Stomach smooth muscle (tissue), 2 donors: ENCODE measurements around the gene TRA2B.
A peak's percentile ranks its signal among the peaks of the same experiment; 100 is the strongest.

Experiments used
- H3K27ac ChIP-seq: one replicate; pipeline ENCODE4 v1.7.0; 2013; ENCODE audit warnings: mild to moderate bottlenecking, low read length, inconsistent platforms
- H3K27me3 ChIP-seq, 2 donors: one replicate each; pipeline ENCODE4 v1.7.0; 2013; ENCODE audit warnings: low read length in 2 of 2; ENCODE audit not compliant: insufficient read depth in 2 of 2, control insufficient read depth in 1 of 2
- H3K36me3 ChIP-seq, 2 donors: one replicate each; pipeline ENCODE4 v1.7.0; 2013; ENCODE audit warnings: low read length in 2 of 2; ENCODE audit not compliant: control insufficient read depth in 2 of 2, insufficient read depth in 2 of 2
- H3K4me1 ChIP-seq: one replicate; pipeline ENCODE4 v1.7.0; 2013; ENCODE audit warnings: low read length; ENCODE audit not compliant: control insufficient read depth, insufficient read depth
- H3K4me3 ChIP-seq, 2 donors: one replicate each; pipeline ENCODE4 v1.7.0; 2013; ENCODE audit warnings: low read length in 2 of 2
- H3K9ac ChIP-seq, 2 donors: one replicate each; pipeline ENCODE4 v1.7.0; 2013; ENCODE audit warnings: low read length in 2 of 2, mild to moderate bottlenecking in 1 of 2
- H3K9me3 ChIP-seq, 2 donors: one replicate each; pipeline ENCODE4 v1.7.0; 2013; ENCODE audit warnings: low read length in 2 of 2; ENCODE audit not compliant: control insufficient read depth in 2 of 2
- donor health status: healthy.
- donor health status: Pancreatic carcinoma.

Gene TRA2B

DNA sequence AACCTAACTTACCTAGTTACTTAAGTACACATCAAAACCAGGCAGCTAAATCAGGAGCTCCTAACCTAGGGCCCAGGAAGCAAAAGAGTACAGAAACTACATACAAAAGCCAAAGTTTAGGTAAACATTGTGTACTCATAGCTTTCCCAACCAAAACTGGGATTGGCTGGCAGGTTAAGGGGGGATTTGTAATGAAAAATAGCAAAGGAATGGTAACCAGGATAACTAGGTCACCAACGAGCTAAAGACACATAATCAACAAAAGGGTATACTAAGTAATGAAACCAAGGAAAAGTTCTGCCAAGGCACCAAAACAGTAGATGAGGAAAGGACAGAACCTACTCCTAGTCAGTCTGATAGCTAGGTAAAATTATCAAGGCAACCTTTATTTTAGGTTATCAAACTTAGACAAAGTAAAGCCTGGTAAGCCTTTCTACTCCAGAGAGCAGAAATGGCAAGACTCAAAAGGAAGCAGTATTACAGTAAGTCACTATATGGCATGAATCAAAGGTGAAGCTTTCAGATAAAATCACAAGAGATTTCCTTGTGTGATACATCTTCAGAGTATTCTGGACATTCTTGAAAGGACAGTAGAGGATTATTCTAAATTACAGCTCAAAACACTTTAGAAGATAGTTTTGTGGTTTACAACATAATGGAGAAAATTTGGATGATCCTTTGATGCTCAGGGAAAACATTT lies 10.2 kb downstream of the TRA2B start:
- Histone ChIP-seq H3K9me3 (no peaks in the 10 kb centered on the region), H3K4me1 (peaks cover 35% of the 10 kb centered on the region), H3K27me3 (no peaks in the 10 kb centered on the region), H3K36me3 (peaks cover 18 to 42% of the 10 kb centered on the region in 2 donors), H3K27ac (no peak overlapping the region), H3K4me3 (peak overlapping the region; percentile 1 to 2), H3K9ac (no peak overlapping the region)

DNA sequence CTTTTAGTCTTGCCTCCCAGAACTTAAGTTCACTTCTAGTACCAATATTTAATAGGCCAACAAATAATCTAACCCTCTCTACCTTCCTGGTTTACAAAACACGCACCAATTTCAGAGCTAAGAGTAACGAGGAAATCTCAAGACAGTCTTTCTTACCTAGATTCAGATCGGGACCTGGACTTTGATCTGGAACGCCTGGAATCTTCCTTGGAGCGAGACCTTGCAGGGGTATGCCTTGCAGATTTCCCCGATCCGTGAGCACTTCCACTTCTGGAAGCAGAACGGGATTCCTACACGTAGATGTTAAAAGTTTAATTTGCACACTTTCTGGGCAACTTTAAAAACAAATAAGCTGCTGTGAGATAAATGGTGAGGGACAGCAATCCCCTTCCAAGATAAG lies 11.4 kb downstream of the TRA2B start:
- H3K27ac ChIP-seq, result no peak overlapping the region
- H3K4me3 ChIP-seq, result no peak overlapping the region
- no peak overlapping the region for H3K9ac ChIP-seq
- no peaks in the 10 kb centered on the region for H3K27me3 ChIP-seq
- peaks cover 33% of the 10 kb centered on the region for H3K4me1 ChIP-seq
- H3K36me3 ChIP-seq, result peaks cover 29 to 51% of the 10 kb centered on the region in 2 donors
- no peaks in the 10 kb centered on the region for H3K9me3 ChIP-seq

DNA sequence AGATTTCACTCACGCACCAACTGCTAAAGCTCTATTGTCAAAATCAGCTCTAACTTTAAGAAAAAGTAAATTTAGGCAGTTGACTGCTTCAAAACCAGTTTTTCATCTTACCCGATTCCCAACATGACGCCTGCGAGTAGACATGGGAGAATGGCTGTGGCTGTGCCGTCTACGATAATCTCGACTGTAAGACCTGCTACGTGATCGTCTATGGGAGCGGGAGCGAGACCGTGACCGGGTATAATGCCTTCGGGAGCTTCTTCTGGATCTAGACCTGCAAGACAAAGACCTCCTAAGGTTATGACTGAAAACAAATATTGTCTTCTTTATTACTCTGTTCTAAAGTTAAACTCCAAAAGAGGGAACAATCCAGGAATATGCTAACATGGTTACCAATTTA lies 12.5 kb downstream of the TRA2B start:
- Histone ChIP-seq H3K27ac (no peak overlapping the region), H3K9ac (no peak overlapping the region), H3K4me1 (peaks cover 25% of the 10 kb centered on the region), H3K36me3 (peaks cover 38 to 53% of the 10 kb centered on the region in 2 donors), H3K9me3 (no peaks in the 10 kb centered on the region), H3K4me3 (no peak overlapping the region), H3K27me3 (no peaks in the 10 kb centered on the region)

DNA sequence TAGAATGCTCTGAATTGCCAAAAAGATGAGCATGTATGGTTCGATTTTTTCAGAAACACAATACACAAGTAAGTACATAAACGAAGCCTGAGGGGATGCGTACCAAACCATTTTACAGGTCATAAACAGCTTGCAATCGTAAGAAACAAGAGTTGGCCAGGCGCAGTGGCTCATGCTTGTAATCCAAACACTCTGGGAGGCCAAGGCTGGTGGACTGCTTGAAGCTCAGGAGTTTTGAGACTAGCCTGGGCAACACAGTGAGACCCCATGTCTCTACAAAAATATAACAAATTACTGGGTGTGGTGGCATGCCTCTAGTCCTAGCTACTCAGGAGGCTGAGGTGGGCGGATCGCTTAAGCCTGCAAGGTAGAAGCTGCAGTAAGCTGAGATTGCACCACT lies 13.4 kb downstream of the TRA2B start:
- no peak overlapping the region for H3K4me3 ChIP-seq
- H3K9me3 ChIP-seq, result no peaks in the 10 kb centered on the region
- H3K36me3 ChIP-seq, result peaks cover 40 to 48% of the 10 kb centered on the region in 2 donors
- peaks cover 20% of the 10 kb centered on the region for H3K4me1 ChIP-seq
- no peak overlapping the region for H3K9ac ChIP-seq
- no peak overlapping the region for H3K27ac ChIP-seq
- no peaks in the 10 kb centered on the region for H3K27me3 ChIP-seq

DNA sequence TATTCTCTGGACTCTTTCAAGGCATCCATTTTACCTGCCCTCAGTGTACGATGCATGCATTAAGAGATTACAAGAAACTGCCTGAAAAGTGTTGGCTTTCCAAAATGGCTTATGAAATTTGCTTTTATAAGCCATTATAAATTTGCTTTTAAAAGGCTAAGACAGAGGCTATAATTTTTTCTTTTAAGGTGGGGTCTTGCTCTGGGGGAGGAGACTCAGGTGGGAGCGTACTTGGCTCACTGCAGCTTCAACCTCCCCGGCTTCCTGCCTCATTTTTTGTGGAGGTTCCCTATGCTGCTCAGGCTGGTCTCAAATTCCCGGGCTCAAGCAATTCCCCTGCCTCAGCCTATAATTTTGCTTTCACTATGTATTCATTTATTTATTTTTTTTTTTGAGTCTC lies 17.6 kb downstream of the TRA2B start:
- Histone ChIP-seq H3K36me3 (peaks cover 65 to 72% of the 10 kb centered on the region in 2 donors), H3K9me3 (no peaks in the 10 kb centered on the region), H3K9ac (no peak overlapping the region), H3K27ac (no peak overlapping the region), H3K4me3 (no peak overlapping the region), H3K4me1 (no peaks in the 10 kb centered on the region), H3K27me3 (no peaks in the 10 kb centered on the region)

DNA sequence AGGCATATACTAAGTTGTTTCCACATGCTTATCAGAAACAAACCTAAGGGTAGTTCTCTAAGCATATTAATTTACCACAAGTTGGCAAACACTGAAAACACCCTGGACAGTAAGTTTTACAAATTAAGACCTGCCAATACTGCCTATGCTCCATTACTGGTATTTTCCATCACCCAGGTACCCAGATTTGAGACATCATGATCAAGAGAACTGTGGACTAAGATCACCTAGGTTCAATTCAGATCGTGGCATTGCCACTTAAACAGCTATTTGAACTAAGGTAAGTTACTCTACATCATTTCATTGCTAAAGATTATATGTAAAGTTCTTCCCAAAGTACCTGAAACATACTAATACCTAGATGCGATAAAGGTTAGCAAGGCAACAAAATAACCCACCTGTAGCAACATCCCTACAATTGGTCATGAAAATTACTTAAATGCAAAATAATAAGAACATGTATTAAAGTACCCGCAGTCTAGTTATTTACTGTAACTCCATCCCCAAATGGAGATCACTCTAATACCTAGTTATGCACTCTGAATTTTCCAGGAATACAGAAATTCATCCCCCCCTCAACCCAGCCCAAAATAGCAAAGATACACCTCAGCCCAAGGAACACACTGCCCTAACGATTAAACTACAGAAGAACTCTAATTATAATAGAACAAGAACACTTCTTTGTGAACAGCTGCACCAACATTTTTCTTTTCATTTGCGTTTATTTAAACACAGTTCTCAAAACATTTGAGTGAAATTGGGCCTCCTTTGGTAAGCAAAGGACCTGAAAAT lies 21.6 kb downstream of the TRA2B start:
- no peak overlapping the region for H3K27ac ChIP-seq

DNA sequence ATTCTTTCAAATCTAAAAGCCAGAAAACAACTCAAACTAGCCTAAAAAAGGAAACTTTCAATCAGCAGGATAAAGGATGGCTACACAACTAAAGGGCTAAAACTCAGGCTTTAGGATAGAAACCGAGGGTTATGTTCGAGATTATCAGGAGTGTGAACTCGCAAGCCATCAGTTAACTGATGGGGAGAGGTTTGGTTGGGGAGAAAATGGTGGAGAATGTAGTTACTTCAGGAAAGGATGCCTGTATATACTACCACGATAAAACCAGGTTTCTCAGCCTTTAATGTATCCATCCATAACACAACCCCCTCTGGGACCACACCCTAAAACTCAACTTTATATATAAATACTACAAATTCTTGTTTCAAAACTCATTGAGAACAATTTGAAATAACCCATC lies 22.2 kb downstream of the TRA2B start:
- H3K4me3 ChIP-seq, result no peak overlapping the region
- H3K27me3 ChIP-seq, result no peaks in the 10 kb centered on the region
- no peaks in the 10 kb centered on the region for H3K4me1 ChIP-seq
- no peak overlapping the region for H3K27ac ChIP-seq
- H3K9me3 ChIP-seq, result no peaks in the 10 kb centered on the region
- H3K36me3 ChIP-seq, result peaks cover 42 to 46% of the 10 kb centered on the region in 2 donors
- no peak overlapping the region for H3K9ac ChIP-seq

More for the DNA sequence above, 21.6 kb downstream of the TRA2B start:
- Histone ChIP-seq H3K9me3 (no peaks in the 10 kb centered on the region), H3K4me3 (no peak overlapping the region), H3K27me3 (no peaks in the 10 kb centered on the region), H3K9ac (no peak overlapping the region), H3K4me1 (no peaks in the 10 kb centered on the region), H3K36me3 (peaks cover 46 to 51% of the 10 kb centered on the region in 2 donors)

DNA sequence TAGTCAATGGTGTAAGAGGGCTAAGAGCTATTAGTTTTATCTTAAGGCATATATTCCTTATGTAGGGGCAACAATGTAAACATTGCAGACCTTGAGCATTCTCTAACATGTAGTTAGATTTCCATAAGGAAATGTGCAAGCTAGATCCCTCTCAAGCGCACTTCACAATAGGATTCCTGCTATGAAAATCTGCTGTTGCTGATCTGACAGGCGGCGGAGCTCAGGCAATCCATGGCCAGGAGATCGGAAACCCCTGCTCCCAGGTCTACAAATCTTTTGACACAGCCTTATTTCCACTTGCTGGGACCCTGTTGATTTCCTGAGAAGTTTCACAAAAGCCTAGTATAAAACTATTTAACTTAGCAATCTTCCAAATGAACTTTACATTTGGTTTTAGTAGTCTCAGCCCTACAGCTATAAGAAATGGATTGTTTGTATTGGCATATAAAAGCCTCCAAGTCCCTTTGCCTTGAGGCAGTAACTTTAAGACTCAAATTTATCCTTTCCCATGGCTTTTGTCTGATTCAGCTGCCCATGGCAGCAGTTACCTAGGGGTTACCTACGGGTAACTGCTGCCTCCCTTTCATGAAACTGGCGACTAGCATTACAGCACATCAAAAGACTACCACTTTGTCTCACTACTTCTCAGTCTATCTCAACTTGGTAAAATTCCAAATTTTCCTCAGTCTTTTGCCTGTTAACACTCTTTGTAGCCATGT lies 22.7 kb downstream of the TRA2B start:
- no peaks in the 10 kb centered on the region for H3K9me3 ChIP-seq
- H3K9ac ChIP-seq, result no peak overlapping the region
- no peak overlapping the region for H3K4me3 ChIP-seq
- H3K36me3 ChIP-seq, result peaks cover 38 to 46% of the 10 kb centered on the region in 2 donors
- no peak overlapping the region for H3K27ac ChIP-seq
- no peaks in the 10 kb centered on the region for H3K27me3 ChIP-seq
- no peaks in the 10 kb centered on the region for H3K4me1 ChIP-seq

DNA sequence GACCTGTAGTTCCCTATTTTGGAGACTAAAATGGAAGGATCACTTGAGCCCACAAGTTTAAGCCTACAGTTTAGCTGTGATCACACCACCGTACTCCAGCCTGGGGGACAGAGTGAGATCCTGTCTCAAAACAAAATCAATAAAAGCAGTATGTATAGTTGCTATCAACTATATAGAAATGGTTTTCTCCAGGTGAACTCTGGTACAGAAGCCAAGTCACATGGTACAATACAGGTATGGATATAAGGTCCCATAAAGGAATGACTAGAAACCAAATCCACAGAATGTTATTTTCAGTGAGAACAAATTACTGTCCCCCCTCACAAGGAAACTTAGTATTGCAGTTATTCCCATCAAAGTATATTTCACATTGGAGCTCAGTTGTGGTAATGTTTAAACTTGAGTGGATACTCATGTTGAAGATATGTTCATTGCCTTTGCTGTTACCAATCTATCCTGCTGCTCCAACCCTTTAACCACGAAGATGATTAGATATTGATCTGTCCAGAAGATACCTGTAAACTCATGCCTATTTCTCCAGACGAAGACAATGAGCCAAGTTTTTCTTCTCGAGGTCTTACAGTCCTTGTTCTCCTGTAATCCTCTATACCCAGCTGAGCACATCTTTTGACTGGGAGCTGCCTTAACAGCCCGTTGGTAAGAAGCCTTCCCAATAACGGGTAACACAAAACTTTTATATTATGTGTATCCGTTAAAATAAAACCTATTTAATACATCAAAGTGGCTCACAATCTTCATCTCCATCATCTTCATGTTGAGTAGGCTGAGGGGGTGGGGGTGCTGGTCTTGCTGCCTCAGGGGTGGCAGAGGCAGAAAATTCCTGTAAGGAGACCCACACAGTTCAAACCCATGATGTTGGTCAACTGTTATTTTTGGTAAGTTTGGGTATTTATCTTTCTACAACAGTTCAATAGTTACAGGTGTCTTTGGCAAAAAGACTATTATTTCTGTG lies 24.6 kb downstream of the TRA2B start:
- no peak overlapping the region for H3K27ac ChIP-seq
- H3K27me3 ChIP-seq, result no peaks in the 10 kb centered on the region
- no peak overlapping the region for H3K4me3 ChIP-seq
- no peaks in the 10 kb centered on the region for H3K9me3 ChIP-seq
- H3K36me3 ChIP-seq, result peaks cover 28 to 40% of the 10 kb centered on the region in 2 donors
- no peak overlapping the region for H3K9ac ChIP-seq
- H3K4me1 ChIP-seq, result no peaks in the 10 kb centered on the region

DNA sequence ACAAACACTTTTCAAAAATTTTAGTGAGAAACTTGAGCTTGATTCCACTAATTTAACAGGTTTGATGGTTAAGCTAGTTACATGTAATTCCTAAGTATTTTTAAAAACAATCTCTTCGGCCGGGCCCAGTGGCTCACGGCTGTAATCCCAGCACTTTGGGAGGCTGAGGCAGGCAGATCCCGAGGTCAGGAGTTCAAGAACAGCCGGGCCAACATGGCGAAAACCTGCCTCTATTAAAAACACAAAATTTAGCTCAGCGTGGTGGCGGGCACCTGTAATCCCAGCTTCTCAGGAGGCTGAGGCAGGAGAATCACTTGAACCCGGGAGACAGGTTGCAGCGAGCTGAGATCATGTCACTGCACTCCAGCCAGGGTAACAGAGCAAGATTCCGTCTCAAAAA lies 25.3 kb downstream of the TRA2B start:
- Histone ChIP-seq H3K4me3 (no peak overlapping the region), H3K9me3 (no peaks in the 10 kb centered on the region), H3K27ac (no peak overlapping the region), H3K27me3 (no peaks in the 10 kb centered on the region), H3K9ac (no peak overlapping the region), H3K4me1 (no peaks in the 10 kb centered on the region), H3K36me3 (peaks cover 25 to 33% of the 10 kb centered on the region in 2 donors)
